ENCODE data around the gene CREB3L4.

Gene CREB3L4

DNA sequence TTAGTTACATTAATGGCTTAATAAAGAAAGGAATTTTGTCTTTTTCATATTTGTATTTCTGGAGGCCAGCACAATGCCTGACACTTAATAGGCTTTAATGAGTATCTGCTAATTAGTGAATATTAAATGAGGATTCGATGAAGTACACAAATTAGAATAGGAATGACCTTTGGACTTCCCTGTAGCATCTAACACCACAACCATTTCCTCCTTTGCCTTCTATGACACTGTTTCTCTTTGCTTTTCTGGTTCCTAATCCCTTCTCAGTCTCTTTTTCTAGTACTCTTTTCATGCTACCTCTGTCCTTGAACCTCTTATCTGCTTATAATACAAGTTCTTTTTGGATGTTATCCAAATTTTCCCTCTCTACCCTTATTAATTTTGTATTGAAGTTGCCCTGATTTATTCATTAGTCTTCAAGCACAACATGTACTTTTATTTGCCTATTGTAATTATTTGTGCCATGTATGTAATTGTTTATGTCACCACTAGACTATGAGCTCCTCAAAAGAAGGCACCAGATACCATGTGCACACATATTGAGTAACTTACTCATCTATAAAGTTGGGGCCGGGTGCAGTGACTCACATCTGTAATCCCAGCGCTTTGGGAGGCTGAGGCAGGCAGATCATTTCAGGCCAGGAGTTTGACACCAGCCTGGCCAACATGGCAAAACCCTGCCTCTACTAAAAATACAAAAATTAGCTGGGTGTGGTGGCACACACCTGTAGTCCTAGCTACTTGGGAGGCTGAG, 46.6 kb downstream of the CREB3L4 start:
- no peak for DNase-seq (ENCODE audit: low read depth, low spot score)
- no peaks in the 10 kb centered on the region for H3K27me3 ChIP-seq (ENCODE audit: insufficient read depth, insufficient read length)

DNA sequence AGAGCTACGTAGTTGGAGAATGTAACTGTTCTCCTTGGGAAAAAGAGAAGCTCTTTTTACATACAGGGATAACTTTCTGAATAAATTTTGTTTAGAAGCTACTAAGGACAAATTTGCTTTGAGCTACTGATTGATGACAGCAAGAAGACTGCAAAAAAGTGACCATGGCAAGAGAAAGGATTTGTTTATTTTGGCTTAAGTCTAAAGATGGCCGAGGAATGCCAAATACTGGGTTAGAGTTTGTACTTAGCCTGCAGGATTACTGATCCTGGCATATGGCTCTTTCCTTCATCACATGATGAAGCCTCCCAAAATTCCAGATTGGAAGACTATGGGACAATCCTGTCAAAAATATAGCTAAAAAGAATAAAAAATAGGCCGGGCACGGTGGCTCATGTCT, 51.6 kb downstream of the CREB3L4 start:
- Histone ChIP-seq H3K36me3 (ENCODE audit: insufficient read depth, insufficient read length, low read length) (no peaks in the 10 kb centered on the region), H3K4me1 (ENCODE audit: insufficient read depth, insufficient read length) (no peaks in the 10 kb centered on the region), H3K27me3 (ENCODE audit: insufficient read depth, insufficient read length) (no peaks in the 10 kb centered on the region), H3K9me3 (ENCODE audit: insufficient read depth, low read length) (no peaks in the 10 kb centered on the region), H3K4me3 (ENCODE audit: insufficient read length, low read depth) (no peak overlapping the region), H3K9ac (ENCODE audit: insufficient read length, low read depth) (no peak overlapping the region)
- DNase-seq (ENCODE audit: low read depth, low spot score): no peak
- TF ChIP-seq SUZ12 (IDR thresholded peaks at IDR 0.05; ENCODE audit: extremely low read depth, insufficient read depth, insufficient read length): no peak
- TF ChIP-seq ZNF274 (IDR thresholded peaks at IDR 0.05; ENCODE audit: low read depth, low read length): no peak
- no peak for TF ChIP-seq YY1 (IDR thresholded peaks at IDR 0.05; ENCODE audit: insufficient read depth, insufficient read length)

More for the DNA sequence above, 46.6 kb downstream of the CREB3L4 start:
- Histone ChIP-seq H3K9ac (ENCODE audit: insufficient read length, low read depth) (no peak overlapping the region), H3K4me3 (ENCODE audit: insufficient read length, low read depth) (no peak overlapping the region), H3K4me1 (ENCODE audit: insufficient read depth, insufficient read length) (no peaks in the 10 kb centered on the region), H3K36me3 (ENCODE audit: insufficient read depth, insufficient read length, low read length) (no peaks in the 10 kb centered on the region), H3K9me3 (ENCODE audit: insufficient read depth, low read length) (no peaks in the 10 kb centered on the region)
- TF ChIP-seq ZNF274 (IDR thresholded peaks at IDR 0.05; ENCODE audit: low read depth, low read length): no peak
- no peak for TF ChIP-seq SUZ12 (IDR thresholded peaks at IDR 0.05; ENCODE audit: extremely low read depth, insufficient read depth, insufficient read length)
- TF ChIP-seq YY1 (IDR thresholded peaks at IDR 0.05; ENCODE audit: insufficient read depth, insufficient read length): no peak

DNA sequence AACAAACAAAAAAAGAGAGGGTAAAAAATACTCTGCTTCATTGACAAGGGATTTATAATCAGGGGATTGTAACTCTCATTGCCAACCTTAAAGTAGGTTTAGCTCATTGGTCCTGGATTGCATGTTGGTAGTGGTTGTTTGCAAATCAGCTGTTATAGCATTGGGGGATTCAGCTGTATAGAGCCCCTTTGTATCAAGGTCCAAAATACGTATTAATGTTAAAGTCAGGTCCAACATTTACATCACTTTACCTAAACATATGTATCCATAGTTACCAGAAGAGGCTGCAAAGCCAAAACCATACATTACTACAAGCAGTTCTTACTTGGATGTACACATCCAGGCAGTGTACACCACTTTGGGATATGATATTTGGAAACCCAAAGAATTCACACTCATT, 52.2 kb downstream of the CREB3L4 start:
- H3K9me3 ChIP-seq (ENCODE audit: insufficient read depth, low read length): no peaks in the 10 kb centered on the region
- H3K9ac ChIP-seq (ENCODE audit: insufficient read length, low read depth): no peak overlapping the region
- H3K27me3 ChIP-seq (ENCODE audit: insufficient read depth, insufficient read length): no peaks in the 10 kb centered on the region
- TF ChIP-seq ZNF274 (IDR thresholded peaks at IDR 0.05; ENCODE audit: low read depth, low read length): no peak
- no peak for TF ChIP-seq SUZ12 (IDR thresholded peaks at IDR 0.05; ENCODE audit: extremely low read depth, insufficient read depth, insufficient read length)
- no peak for TF ChIP-seq YY1 (IDR thresholded peaks at IDR 0.05; ENCODE audit: insufficient read depth, insufficient read length)
- H3K4me1 ChIP-seq (ENCODE audit: insufficient read depth, insufficient read length): no peaks in the 10 kb centered on the region
- no peak overlapping the region for H3K4me3 ChIP-seq (ENCODE audit: insufficient read length, low read depth)
- H3K36me3 ChIP-seq (ENCODE audit: insufficient read depth, insufficient read length, low read length): no peaks in the 10 kb centered on the region
- DNase-seq (ENCODE audit: low read depth, low spot score): no peak
